ENCODE measurements around the gene XYLB.

Gene XYLB

DNA sequence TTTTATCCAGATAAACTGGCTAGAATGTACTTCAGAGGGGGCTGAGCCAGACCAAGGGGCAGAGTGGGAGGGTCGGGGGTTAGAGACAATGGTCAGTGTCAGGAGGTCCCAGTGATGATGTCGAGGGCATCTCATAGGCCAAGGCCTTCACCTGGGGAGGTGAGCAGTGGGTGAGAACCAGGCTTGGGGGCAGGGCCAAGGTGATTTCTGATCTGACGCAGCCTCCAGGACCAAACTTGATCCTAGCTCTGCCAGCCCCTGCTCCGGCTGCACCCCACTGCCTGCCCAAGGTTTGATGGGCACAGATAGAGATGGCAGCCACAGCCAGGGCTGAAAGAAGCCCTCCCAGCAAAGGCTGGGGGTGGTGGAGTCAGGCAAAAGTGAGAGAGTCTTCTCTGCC lies 14.9 kb downstream of the XYLB start:
- DNase-seq = no peak

DNA sequence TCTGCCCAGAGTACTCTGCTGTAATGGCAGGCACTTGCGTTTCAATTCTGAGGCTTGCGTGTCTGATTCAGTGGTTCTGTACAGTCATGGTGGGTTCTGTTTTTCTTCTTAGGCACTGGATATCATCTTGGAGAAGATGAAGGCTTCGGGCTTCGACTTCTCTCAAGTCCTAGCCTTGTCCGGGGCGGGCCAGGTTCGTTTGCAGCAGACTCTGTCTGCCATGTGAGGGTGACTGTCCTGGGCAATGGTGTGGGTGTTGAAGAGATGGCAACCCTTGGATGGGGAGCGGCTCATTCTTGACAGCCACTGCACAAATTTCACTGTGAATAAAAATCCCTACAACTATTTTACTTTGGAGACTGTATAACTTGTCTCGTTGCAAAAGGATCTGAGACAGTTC lies 16.2 kb downstream of the XYLB start:
- no peak for DNase-seq

DNA sequence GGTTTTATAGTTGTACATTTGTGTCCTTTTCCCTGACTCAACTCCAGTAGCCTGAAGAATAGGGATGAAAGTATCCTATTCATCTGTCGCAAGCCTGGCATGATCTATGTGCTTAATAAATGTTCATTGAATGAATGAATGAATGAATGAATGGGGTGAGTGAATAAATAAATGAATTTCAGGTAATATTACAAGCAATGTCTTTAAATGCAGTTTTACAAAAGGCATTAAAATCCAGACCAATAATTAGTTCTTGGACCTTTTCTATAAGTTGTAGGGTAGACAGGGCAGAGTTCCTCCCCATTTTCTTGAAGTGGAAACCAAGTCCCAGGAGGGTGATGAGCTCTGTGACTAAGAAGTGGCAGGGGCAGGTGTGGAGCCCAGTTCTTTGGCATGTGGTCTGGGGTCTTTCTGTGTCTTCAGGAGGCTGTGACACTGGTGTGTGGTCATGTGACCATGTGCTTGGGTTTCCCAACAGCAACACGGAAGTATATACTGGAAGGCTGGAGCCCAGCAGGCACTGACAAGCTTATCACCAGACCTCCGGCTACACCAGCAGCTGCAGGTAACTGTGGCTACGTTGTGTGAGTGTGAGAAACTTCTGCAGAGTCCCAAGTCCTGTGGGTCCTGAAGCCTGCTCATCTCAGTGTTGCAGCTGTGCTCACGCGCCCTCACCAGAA lies 18.3 kb downstream of the XYLB start:
- no peak for DNase-seq

DNA sequence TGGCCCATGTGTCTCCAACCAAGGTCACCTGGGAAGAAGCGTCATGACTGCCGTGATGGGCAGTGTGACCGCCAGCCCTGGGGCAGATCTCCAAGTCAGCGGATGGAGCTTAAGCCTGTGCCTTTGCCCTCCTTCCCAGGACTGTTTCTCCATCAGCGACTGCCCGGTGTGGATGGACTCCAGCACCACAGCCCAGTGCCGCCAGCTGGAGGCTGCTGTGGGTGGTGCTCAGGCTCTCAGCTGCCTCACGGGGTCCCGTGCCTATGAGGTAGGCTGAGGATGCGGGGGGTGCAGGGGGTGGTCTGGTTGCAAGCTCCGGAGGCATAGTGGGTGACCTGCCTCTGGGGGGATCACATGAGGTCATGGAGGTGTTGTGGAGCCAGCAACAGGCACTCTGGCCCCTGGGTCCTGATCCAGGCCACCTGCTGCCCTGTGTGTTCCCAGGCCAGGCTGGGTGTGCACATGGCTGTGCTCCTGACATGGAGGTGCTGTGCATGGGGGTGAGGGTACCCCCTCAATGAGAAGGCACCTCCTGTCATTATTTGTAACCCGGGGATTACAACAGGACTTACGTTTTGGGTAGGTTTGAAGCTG lies 19.0 kb downstream of the XYLB start:
- DNase-seq = no peak

DNA sequence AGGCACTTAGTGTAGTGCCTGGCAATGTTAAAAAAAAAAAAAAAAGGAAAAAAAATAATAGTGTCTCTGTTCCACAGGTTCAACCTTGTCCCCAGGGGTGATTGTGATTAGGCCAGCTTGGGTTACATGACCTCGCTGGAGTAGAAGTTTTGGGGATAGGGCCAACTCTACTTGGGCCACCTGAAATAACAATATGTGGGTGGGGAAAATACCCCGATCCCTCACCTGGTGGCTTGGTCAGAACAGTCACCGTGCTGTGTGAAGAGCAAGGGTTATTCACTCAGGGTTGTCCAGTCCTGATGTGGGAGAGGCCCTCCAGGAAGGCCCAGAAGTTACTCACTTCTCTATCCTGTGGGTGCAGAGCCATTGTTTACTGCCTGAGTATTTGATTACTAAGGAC lies 19.5 kb downstream of the XYLB start:
- no peak for DNase-seq

DNA sequence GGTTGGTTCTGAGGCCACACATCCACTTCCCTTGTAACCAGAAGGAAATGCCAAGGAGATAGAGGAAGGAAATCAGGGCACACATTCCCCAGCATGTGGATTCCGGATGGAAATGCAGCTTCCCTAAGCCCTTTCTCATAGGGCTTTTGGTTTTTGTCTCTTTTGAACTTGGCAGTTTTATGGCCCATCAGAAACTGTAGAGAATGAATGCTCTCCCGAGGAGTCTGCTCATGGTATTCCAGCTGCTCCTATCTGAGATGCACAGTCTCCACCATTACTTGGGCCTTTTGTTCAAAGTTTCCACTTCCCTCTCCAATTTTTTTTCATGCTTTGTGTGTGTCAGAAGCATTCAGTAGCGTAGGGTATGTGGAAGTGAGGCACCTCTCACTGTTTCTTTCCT lies 21.2 kb downstream of the XYLB start:
- no peak for DNase-seq

DNA sequence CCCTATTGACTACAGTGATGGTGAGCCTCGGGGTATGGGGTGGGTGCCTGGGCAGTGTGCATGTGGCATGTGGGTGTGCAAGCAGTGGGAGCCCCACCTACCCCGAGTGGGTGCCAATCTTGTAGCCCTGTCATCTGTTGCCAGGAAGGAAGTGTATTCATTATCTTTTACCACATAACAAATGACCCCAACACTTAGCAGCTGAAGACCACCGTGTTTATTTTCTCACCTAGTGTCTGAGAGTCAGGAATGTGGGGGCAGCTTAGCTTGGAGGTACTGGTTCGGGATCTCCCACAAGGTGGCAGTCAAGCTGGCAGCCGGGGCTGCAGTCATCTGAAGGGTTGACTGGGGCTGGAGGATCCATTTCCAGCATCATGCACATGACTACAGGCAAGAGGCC lies 21.7 kb downstream of the XYLB start:
- no peak for DNase-seq

DNA sequence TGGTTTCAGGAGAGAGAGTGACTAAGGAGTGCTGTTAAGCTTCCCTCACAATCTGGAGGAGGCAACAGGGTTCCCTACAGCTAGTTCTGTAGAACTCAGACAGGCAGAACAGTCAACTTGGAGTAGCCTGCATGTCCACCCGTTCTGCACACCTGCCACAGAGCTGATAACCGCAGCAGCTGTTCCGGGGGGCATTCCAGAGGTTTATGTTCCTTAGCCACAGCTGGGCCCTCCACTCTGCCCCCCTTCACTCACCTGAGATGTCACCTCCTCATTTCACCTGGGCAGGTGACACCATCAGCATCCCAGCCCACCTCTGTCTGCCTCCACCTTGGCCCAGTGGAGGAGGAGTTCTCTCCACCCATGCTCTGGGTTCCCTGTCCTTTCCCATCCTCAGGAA lies 22.6 kb downstream of the XYLB start:
- DNase-seq = no peak

DNA sequence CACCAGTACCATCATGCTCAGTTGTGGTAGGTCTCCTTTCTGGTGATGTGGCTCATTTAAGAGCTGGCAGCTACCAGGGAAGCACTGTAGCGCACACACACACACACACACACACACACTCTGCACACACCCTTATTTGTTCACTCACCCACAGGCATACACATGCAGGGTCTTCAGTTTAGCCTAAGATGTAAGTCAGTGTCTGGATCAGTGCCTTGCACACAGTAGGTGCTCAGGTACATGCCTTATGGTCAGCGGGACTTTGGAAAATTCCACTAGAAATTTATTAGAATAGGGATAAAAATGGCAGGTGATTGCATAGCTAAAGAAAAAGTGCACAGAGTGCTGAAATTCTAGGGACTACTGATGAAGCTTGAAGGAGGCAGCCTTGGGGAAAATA lies 23.6 kb downstream of the XYLB start:
- DNase-seq = no peak

DNA sequence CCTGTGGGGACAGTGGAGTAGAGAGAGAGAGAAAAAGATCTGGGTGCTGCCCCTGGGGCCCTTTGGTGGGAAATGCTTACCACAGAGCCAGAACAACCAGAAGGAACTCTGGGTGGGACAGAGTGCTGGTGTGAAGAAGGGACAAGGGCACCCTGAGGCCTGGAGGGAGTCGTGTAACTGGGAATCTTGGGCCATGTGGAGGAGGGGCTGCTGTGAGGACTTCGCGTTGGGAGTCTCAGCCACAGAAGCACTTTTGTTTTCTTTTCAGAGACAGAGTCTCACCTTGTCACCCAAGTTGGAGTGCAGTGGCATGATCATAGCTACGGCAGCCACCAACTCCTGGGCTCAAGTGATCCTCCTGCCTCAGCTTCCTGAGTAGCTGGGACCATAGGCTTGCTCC lies 24.3 kb downstream of the XYLB start:
- no peak for DNase-seq

DNA sequence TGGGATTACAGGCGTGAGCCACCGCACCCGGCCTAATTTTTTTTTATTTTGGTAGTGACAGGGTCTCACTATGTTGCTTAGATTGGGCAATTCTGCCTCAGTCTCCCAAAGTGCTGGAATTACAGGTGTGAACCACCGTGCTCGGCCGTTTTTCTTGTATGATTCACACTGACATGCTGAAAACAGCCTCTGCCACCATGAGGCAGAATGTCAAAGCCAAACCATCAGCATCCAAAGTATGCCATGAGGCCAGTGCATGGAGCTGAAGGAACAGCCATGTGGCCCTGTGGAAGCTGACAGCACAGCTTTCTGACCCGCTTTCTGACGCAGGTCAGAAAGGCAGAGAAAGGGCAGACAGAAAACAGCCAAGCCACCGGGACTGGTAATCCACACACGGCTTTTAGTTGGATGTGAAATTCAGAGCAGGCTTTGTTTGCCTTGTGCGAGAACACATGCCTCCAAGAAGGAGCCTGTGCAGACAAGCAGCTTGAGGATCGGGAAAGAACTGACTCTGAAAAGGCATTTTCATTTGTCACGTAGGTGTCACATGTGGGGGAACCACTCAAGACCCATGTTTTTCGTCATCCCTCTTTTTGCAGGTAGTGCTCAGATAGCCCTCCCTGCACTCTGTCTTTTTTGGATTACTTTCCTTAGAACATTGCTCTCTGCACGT lies 25.1 kb downstream of the XYLB start:
- no peak for DNase-seq

DNA sequence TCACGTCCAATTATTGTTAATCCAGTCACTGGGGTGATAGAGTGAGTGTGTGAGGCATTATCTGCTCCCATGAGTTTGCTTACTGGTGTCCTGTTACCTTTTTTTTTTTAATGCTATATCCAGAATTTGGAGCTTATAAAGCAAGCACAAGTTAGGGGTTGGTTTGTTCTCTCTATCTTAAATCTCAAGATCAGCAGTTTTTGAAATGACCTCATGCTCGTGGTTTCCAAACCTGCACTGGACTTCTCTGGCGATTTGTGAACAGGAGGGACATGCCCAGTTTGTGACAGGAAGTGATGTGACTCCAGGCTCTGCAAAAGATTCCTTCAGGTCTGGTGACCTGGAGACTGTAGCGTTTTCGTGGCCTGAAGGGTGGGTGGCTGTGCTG lies 25.6 kb downstream of the XYLB start:
- no peak for DNase-seq

DNA sequence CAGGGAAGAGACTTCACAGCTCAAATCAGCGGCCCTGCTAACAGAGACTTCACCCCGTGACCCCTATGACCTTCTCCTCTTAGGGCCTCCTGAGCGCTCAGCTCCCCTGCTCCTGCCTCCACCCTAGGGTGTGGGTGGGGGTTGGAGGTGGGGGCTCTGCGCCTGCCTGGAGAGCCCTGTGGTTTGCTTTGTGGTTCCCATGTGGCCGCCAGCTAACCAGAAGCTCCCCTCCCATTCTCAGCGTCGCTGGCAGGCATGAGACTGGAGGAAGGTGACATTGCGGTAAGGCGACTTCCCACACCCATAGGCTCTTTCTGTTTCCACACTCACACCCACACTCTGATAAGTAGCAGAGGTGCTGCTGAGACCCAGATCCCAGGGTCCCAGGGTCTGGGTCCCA lies 27.6 kb downstream of the XYLB start:
- DNase-seq = no peak

DNA sequence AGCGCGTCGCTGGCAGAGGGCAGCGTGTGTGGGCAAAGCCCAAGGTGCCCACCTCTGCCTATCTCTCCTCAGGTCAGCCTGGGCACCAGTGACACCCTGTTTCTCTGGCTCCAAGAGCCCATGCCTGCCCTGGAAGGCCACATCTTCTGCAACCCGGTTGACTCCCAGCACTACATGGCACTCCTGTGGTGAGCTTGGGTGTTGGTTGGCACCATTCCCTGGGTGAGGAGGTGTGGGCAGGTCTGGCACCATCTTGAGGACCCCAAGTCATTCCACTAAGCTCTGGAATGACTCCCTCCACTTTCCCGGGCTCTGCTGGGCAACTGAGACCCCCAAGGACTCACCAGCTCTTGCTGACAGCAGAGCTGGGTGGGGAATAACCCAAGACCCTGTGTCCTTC lies 28.5 kb downstream of the XYLB start:
- no peak for DNase-seq

DNA sequence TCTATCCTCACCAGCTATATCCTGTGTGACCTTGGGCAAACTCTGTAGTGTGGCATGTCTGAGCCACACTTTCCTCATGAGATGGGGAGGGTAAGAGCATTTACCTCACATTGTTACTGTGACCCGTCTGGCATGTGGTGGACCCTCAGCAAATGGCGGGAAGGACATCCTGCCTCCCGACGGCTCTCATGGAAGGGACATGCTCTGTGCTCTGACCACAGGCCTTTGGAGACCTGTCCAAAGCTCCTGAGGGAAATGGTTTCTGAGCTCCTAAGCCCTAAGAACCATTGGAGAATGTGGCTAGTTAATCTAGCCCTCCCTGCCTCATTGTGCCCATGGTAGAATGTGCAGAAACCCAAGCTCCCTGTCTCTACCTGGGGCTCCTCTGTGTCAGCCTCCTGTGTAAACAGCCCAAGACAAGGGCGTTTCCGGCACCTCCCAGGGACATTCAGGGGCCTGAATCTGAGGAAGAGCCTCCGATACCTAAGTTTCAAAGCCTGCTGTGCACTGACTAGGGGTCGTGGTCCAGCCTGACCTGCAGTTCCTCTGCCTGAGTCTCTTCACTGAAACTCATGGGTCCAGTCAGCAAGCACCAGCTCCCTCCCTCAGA lies 29.0 kb downstream of the XYLB start:
- no peak for DNase-seq

DNA sequence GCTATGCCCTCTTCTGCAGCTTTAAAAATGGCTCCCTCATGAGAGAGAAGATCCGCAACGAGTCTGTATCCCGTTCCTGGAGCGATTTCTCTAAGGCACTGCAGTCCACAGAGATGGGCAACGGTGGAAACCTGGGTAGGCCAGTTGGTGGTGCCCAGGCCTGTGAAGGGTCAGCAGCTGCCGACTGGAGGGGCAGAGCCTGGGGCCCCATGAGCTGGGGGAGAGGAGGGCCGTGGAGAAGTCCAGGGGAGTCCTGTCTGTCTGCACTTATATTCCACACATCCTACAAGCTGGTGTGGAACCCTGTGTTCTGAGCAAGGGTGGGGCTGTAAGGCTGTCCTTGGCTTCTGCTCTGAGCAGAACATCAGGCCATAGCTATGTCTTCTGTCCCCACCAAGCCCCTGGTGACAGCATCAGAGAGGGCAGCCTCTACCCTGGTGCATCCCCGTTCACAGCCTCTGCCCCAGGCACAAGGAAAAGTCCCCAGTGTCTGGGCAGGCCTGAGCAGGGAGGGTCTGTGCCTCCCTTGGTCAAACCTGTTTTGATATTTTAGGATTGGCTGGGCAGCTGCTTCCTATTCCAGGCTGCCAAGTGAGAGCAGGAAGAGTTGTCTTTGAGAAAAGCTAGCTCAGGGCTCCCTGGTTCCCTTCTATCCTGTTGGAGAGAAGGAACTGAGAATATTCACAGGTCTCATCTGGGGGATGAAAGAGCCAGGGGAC lies 29.7 kb downstream of the XYLB start:
- DNase-seq = no peak

DNA sequence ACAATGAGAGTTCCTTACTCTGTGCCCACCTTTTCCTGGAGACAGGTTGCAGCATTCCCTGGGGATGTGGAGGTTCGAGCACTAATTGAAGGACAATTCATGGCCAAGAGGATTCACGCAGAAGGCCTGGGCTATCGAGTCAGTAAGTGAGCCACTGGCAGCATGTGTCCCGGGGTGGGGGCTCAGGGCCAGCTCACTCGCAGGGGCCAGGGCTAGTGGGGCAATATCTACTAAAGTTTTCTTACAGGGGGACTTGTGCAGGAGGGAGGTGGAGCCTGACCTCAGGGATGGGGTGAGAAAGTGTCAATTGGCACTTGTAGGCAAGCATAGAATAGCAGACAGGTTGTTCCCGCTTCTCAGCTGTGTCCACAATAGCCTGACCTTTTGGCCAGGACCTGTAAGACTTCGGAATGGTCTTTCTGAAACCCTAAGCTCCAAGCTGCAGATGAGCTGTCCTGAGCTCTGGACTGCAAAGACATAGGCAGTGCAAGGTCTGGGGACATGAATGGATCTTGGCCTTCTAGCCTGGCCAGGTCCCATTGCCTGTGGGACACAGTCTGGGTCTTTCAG lies 32.7 kb downstream of the XYLB start:
- DNase-seq = no peak

DNA sequence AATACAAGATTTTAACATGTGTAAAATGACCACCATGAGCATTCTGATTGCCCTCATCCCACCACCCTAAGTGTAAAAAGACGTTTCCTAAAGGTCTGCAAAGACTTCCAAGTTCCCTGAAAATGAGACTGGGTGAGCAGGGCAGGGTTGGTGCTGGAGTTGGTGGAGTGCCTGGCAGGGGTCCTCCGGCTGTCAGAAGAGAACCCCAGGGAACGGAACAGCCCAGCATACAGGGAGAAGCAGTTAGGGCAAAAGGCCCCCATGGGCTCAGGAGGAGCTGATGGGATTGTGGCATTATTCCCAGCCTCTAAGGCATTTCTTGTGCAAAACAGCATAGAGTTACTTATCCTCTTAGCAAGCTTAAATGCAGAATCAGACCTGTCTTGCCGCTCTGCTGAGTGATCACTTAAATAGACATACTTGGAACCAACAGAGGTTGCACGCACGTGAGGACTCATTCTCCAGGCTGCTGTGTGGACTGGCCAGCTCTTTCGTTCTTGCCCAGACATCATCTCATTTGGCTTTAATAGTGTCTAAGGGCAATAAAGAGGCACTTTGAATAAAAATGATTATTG lies 36.0 kb downstream of the XYLB start:
- DNase-seq = peak in 1 of 56 donors; percentile 1

DNA sequence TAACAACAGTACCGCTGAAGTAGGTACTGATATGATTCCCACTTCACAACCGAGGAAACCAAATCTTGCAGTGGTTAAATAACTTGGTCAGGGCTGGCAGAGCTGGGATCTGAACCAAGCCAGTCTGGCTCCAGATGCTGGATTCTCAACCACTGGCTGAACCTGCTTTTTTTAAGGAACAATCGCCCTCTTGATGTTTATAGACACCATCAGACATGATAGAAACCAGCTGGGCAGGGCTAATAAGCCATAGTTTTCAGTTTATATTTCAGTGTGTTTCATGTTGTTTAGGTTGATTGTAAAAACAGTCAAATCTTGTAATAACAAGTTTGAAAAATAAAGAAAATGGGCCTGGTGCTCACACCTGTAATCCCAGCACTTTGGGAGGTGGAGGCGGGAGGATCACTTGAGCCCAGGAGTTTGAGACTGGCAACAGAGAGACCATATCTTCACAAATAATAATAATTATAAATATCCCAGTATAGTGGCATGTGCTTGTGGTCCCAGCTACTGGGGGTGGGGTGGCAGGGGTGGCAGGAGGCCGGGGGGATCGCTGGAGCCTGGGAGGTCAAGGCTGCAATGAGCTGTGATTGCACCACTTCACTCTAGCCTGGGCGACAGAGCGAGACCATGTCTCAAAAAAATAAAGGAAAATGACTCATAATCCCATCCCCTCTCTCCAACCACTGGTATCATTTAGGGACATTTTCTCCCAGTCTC lies 36.7 kb downstream of the XYLB start:
- DNase-seq = no peak

DNA sequence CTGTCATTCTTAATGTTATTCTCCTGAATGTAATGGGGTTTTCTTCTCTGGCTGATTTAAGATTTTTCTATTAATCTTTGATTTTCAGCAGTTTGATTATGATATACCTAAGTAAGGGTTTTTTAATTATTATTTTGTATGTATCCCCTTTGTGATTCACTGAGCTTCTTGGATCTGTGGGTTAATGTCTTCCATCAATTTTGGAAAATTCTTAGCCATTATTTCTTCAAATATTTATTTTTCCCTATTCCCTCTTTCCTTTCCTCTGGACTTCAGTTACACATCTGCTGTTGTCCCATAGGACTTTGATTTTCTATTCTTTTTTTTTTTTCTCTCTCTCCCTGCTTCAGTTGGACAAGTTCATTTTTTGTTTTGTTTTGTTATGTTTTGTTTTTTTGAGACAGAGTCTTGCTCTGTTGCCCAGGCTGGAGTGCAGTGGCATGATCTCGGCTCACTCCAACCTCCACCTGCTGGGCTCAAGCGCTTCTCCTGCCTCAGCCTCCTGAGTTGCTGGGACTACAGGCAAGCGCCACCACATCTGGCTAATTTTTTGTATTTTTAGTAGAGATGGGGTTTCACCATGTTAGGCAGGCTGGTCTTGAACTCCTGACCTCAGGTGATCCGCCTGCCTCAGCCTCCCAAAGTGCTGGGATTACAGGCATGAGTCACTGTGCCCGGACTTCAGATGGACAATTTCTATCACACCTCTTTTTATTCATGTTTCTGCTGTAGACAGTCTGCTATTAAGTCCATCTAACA lies 40.6 kb downstream of the XYLB start:
- no peak for DNase-seq

Measured in amygdala (tissue), 56 donors.